ENCODE data around the gene RBM19.

DNA sequence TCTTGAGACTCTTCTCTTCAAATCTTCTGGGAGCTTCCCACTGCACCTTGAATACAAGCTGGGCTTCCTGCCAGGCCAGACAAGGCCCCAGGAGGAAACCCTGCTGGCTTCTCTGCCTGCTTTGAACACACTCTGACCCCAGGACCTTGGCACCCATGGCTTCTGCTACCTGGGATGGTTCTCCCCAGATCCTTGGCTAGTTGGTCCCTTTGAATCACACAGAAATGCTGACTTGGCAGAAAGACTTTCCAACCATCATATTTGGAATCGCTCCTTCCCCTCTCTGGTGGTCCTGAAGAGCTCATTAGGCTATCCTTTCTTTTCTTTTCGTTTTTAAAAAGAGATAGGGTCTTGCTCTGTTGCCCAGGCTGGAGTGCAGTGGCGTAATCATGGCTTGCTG lies 132.7 kb downstream of the RBM19 start:
- TF ChIP-seq, protein P1, sequence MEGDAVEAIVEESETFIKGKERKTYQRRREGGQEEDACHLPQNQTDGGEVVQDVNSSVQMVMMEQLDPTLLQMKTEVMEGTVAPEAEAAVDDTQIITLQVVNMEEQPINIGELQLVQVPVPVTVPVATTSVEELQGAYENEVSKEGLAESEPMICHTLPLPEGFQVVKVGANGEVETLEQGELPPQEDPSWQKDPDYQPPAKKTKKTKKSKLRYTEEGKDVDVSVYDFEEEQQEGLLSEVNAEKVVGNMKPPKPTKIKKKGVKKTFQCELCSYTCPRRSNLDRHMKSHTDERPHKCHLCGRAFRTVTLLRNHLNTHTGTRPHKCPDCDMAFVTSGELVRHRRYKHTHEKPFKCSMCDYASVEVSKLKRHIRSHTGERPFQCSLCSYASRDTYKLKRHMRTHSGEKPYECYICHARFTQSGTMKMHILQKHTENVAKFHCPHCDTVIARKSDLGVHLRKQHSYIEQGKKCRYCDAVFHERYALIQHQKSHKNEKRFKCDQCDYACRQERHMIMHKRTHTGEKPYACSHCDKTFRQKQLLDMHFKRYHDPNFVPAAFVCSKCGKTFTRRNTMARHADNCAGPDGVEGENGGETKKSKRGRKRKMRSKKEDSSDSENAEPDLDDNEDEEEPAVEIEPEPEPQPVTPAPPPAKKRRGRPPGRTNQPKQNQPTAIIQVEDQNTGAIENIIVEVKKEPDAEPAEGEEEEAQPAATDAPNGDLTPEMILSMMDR (IDR thresholded peaks at IDR 0.05), result no peak
- no peak for TF ChIP-seq POLR2A (IDR thresholded peaks at IDR 0.05)
